Astrocyte (in vitro differentiated cells and primary cell): ENCODE measurements around the gene PITPNM2. TPM values are rescaled to one million over a fixed set of nuclear protein-coding genes. Genes with fewer than 3 reads are reported as not detected.

Source experiments
- DNase-seq: peaks from one replicate; pipeline ENCODE4 v3.0.0-alpha.2; 2010; ENCODE audit warnings: low read depth
- FAIRE-seq: peaks from 2 replicates; lab custom pipeline; 2011; peaks lifted over from hg19 to GRCh38; lab: Jason Lieb, UNC
- H2AFZ ChIP-seq: 2 replicates; pipeline ENCODE4 v1.6.0; 2012; ENCODE audit warnings: low read depth, low read length, inconsistent platforms
- H3K27ac ChIP-seq: 2 replicates; pipeline ENCODE4 v1.5.1; 2011; ENCODE audit warnings: low read depth, low read length, inconsistent platforms
- H3K27me3 ChIP-seq: 2 replicates; pipeline ENCODE4 v1.6.0; 2011; ENCODE audit warnings: low read length, inconsistent platforms; ENCODE audit not compliant: insufficient read depth
- H3K36me3 ChIP-seq: 2 replicates; pipeline ENCODE4 v1.5.1; 2011; ENCODE audit warnings: low read length, inconsistent platforms; ENCODE audit not compliant: insufficient read depth
- H3K4me1 ChIP-seq: 2 replicates; pipeline ENCODE4 v1.5.1; 2011; ENCODE audit warnings: low read length, inconsistent platforms; ENCODE audit not compliant: insufficient read depth
- H3K4me2 ChIP-seq: 2 replicates; pipeline ENCODE4 v1.6.0; 2012; ENCODE audit warnings: low read length, inconsistent platforms
- H3K4me3 ChIP-seq: 2 replicates; pipeline ENCODE4 v1.5.1; 2011; ENCODE audit warnings: low read depth, mild to moderate bottlenecking, low read length, inconsistent platforms; ENCODE audit not compliant: insufficient read depth
- H3K79me2 ChIP-seq: 2 replicates; pipeline ENCODE4 v1.6.0; 2012; ENCODE audit warnings: mild to moderate bottlenecking, low read length, inconsistent platforms; ENCODE audit not compliant: insufficient read depth
- H3K9ac ChIP-seq: 2 replicates; pipeline ENCODE4 v1.6.0; 2012; ENCODE audit warnings: mild to moderate bottlenecking, low read length, inconsistent platforms
- H3K9me3 ChIP-seq: 2 replicates; pipeline ENCODE4 v1.5.1; 2012; ENCODE audit warnings: low read depth, mild to moderate bottlenecking, low read length, inconsistent platforms; ENCODE audit not compliant: insufficient read depth
- H4K20me1 ChIP-seq: 2 replicates; pipeline ENCODE4 v1.6.0; 2012; ENCODE audit warnings: low read length, inconsistent platforms; ENCODE audit not compliant: insufficient read depth
- H3K27ac Mint-ChIP-seq: one replicate; pipeline ENCODE4 v1.8.0; 2021; ENCODE audit warnings: mild to moderate bottlenecking, mixed read lengths; ENCODE audit not compliant: unreplicated experiment
- H3K27me3 Mint-ChIP-seq: one replicate; pipeline ENCODE4 v1.8.0; 2021; ENCODE audit warnings: low read depth, mixed read lengths; ENCODE audit not compliant: unreplicated experiment
- H3K36me3 Mint-ChIP-seq: one replicate; pipeline ENCODE4 v1.8.0; 2021; ENCODE audit warnings: low read depth, mixed read lengths; ENCODE audit not compliant: unreplicated experiment
- H3K4me1 Mint-ChIP-seq: one replicate; pipeline ENCODE4 v1.8.0; 2021; ENCODE audit warnings: low read depth, mixed read lengths; ENCODE audit not compliant: unreplicated experiment
- H3K4me3 Mint-ChIP-seq: one replicate; pipeline ENCODE4 v1.8.0; 2021; ENCODE audit warnings: mild to moderate bottlenecking, moderate library complexity, mixed read lengths; ENCODE audit not compliant: unreplicated experiment
- H3K9me3 Mint-ChIP-seq: one replicate; pipeline ENCODE4 v1.8.0; 2021; ENCODE audit warnings: mild to moderate bottlenecking, mixed read lengths; ENCODE audit not compliant: unreplicated experiment
- EZH2 ChIP-seq: IDR thresholded peaks from 2 replicates; pipeline ENCODE4 v1.6.1; 2012; ENCODE audit warnings: mild to moderate bottlenecking, low read length, inconsistent platforms; ENCODE audit not compliant: insufficient read depth
- total RNA-seq: library from RNA; stranded (reverse); gene quantifications from 2 replicates; pipeline ENCODE4 v1.2.1, GENCODE V29; 2021
- TF ChIP-seq, protein P1 (sequence below): IDR thresholded peaks from 2 replicates; pipeline ENCODE4 v1.5.1; 2011; ENCODE audit warnings: low read depth, mild to moderate bottlenecking, inconsistent platforms, low read length, moderate library complexity; ENCODE audit not compliant: insufficient read depth

PITPNM2 gene
- total RNA-seq, 1 donor from 2014 or later = 13.2 TPM

DNA sequence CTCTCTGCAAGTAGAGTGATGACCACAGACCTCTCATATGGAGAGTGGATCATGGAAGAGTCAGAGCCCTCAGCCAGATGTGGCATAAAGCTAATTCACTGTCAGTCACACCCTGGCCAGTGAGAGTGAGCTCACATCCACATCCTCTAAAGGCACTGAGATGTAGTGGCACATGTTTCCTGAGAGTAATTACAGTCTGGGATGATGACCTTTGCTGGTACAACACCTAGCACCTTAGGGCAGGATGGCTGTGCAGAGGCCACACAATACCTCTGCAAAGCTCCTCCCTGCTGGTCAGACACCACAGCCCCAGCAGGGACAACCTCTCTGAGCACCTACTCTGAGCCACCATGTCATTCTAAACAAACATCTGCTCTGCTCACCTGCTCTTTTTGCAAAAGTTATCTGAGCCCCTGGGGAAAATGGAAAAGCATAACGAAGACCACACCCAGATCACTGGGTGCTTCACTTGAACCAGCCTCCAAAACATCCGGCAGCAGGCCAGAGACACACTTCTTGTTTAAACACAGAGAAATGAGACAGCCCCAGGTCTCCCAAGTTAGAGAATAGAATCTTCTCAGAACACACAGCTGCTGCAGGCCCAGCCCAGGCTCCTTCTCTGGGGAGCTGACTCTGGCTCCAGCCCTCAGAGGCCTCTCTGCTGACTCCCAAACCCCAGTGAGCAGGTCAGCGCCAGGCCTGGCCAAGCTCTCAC, 30.3 kb downstream of the PITPNM2 start:
- Histone ChIP-seq H3K27me3 (no peaks in the 10 kb centered on the region), H3K4me3 (no peak overlapping the region), H2AFZ (no peak overlapping the region), H3K9ac (no peak overlapping the region), H3K27ac (no peak overlapping the region), H3K9me3 (no peaks in the 10 kb centered on the region), H3K79me2 (peaks cover 3% of the 10 kb centered on the region), H3K4me1 (peaks cover 6% of the 10 kb centered on the region), H3K36me3 (no peaks in the 10 kb centered on the region), H3K4me2 (no peak overlapping the region), H4K20me1 (peaks cover 27% of the 10 kb centered on the region)
- peaks cover 8% of the 10 kb centered on the region for H3K36me3 Mint-ChIP-seq
- peaks cover 16% of the 10 kb centered on the region for H3K4me1 Mint-ChIP-seq
- no peak overlapping the region for H3K27ac Mint-ChIP-seq
- FAIRE-seq (no peak), DNase-seq (no peak)
- H3K27me3 Mint-ChIP-seq = no peaks in the 10 kb centered on the region
- no peaks in the 10 kb centered on the region for H3K9me3 Mint-ChIP-seq
- TF ChIP-seq EZH2 = no peak
- TF ChIP-seq, protein P1, sequence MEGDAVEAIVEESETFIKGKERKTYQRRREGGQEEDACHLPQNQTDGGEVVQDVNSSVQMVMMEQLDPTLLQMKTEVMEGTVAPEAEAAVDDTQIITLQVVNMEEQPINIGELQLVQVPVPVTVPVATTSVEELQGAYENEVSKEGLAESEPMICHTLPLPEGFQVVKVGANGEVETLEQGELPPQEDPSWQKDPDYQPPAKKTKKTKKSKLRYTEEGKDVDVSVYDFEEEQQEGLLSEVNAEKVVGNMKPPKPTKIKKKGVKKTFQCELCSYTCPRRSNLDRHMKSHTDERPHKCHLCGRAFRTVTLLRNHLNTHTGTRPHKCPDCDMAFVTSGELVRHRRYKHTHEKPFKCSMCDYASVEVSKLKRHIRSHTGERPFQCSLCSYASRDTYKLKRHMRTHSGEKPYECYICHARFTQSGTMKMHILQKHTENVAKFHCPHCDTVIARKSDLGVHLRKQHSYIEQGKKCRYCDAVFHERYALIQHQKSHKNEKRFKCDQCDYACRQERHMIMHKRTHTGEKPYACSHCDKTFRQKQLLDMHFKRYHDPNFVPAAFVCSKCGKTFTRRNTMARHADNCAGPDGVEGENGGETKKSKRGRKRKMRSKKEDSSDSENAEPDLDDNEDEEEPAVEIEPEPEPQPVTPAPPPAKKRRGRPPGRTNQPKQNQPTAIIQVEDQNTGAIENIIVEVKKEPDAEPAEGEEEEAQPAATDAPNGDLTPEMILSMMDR = no peak
- no peak overlapping the region for H3K4me3 Mint-ChIP-seq

DNA sequence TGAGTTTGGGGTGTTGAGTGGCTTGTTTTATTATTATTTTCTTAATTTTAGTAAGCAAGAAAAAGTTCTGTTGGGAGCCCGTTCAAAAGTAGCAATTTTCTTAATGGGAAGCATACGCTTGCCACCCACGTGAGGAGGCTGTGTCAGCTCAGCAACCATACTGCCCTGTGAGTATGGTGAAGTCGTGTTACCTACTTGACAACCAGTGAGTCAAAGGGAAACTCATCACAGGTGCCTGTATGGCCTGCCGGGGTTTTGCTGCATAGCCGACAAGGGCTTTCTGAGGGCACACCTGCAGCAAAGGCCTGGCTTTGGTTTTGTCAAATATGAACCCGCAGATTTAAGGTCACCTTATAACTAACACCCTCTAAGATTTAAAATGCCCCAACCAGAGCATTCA, 31.1 kb downstream of the PITPNM2 start:
- peaks cover 19% of the 10 kb centered on the region for H3K4me1 Mint-ChIP-seq
- H3K27ac ChIP-seq = no peak overlapping the region
- no peak for TF ChIP-seq EZH2
- TF ChIP-seq, protein P1 = no peak
- no peak overlapping the region for H3K27ac Mint-ChIP-seq
- H3K36me3 ChIP-seq = no peaks in the 10 kb centered on the region
- no peaks in the 10 kb centered on the region for H3K27me3 ChIP-seq
- H3K27me3 Mint-ChIP-seq = no peaks in the 10 kb centered on the region
- H3K9me3 Mint-ChIP-seq = no peaks in the 10 kb centered on the region
- peaks cover 33% of the 10 kb centered on the region for H4K20me1 ChIP-seq
- peaks cover 8% of the 10 kb centered on the region for H3K36me3 Mint-ChIP-seq
- H3K4me1 ChIP-seq = peaks cover 14% of the 10 kb centered on the region
- FAIRE-seq = no peak
- no peak for DNase-seq
- H3K9me3 ChIP-seq = no peaks in the 10 kb centered on the region
- no peak overlapping the region for H3K4me3 Mint-ChIP-seq
- peaks cover 3% of the 10 kb centered on the region for H3K79me2 ChIP-seq
- H2AFZ ChIP-seq = no peak overlapping the region
- H3K4me2 ChIP-seq = no peak overlapping the region
- no peak overlapping the region for H3K4me3 ChIP-seq
- no peak overlapping the region for H3K9ac ChIP-seq

DNA sequence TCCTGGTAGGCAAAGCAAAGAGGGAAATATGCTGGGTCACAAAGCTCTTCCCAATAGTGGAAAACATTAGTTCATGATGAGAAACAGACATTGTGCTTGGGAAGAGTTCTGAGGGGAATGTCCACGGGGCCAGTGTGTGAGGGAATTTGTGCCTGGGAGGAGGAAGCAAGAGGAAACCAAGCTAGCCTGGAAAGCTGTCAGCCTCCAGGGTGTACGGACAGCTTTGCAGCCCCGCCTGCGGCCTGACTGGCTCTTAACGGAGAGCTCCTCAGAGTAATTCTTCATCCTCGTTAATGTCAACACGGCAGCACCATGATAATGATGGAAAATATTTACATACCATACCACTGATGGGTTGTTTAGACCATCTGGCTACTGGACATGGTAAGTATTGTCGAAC, 32.4 kb downstream of the PITPNM2 start:
- Histone ChIP-seq H3K4me3 (no peak overlapping the region), H3K36me3 (no peaks in the 10 kb centered on the region), H3K79me2 (peaks cover 3% of the 10 kb centered on the region), H3K9me3 (no peaks in the 10 kb centered on the region), H3K4me1 (peaks cover 21% of the 10 kb centered on the region), H3K9ac (no peak overlapping the region), H2AFZ (no peak overlapping the region), H3K27ac (no peak overlapping the region), H3K4me2 (no peak overlapping the region), H3K27me3 (no peaks in the 10 kb centered on the region), H4K20me1 (peaks cover 40% of the 10 kb centered on the region)
- H3K4me3 Mint-ChIP-seq = no peak overlapping the region
- TF ChIP-seq, protein P1 = no peak
- TF ChIP-seq EZH2 = no peak
- FAIRE-seq = no peak
- H3K36me3 Mint-ChIP-seq = peaks cover 8% of the 10 kb centered on the region
- H3K4me1 Mint-ChIP-seq = peaks cover 19% of the 10 kb centered on the region
- H3K27ac Mint-ChIP-seq = no peak overlapping the region
- no peaks in the 10 kb centered on the region for H3K9me3 Mint-ChIP-seq
- no peak for DNase-seq
- H3K27me3 Mint-ChIP-seq = no peaks in the 10 kb centered on the region
